Measurements from ENCODE around the gene CDC20.

DNA sequence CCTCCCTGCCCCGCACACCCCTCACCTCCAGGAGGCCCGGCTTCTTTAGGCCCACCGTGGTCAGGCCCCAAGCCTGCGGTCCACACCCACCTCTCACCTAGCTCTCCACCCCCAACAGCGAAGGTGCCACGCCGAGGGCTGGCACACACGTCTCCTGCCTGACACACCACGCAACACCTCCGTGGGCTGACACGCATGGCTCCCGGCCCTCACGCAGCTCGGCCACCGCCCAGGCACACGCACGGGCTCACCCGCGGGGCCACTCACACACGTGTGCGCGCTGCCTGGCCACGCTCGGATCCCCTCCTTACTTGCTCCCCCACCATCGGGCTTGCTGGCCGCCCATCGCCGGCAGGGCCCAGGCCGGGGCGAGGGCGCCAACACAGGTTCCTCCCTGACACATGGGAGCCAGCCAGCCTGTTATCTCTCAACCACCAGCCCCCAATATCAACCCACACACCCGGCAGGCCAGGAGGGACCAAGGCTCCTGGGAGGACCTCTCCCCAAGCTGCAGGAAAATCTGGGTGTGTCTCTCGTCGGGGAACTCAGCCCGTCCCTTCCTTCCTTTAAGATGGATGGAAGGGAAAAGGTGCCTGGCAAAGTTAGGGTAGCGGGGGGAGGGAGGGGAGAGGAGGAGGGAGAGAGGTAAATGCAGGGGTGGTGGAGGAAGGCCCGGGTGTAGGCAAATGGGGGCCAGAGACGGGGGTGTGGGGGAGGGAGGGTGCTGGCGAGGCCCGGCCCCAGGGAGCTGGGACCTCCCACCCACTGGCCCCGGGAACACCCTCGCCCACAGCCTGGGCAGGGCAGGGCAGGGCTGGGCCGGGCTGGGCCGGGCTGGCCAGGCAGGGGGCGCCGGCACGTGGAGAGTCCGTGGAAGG, 8.5 kb downstream of the CDC20 start:
- no peak for TF ChIP-seq CTCF (IDR thresholded peaks at IDR 0.05; ENCODE audit: low read length)
- TF ChIP-seq EZH2 (IDR thresholded peaks at IDR 0.05; ENCODE audit: borderline replicate concordance, low read length), result no peak

All from OCI-LY1 (cell line).